Lung (tissue), 12 donors: Measurements from ENCODE around the gene SHLD1. TPM values are rescaled to one million over a fixed set of nuclear protein-coding genes. Genes with fewer than 3 reads are reported as not detected.

Experiments
- ATAC-seq: fragments of 200-7000 bp; cut with Tn5 transposase; one replicate; pipeline ENCODE4 v1.9.1; 2020; ENCODE audit warnings: moderate number of reproducible peaks; ENCODE audit not compliant: insufficient read depth, low FRiP score
- DNase-seq, 3 donors: peaks; one replicate each; pipeline ENCODE4 v3.0.0-alpha.2; 2013 to 2017
- H3K27ac ChIP-seq, 2 donors: one replicate each; pipeline ENCODE4 v1.5.1; 2013; ENCODE audit warnings: mild to moderate bottlenecking in 2 of 2, moderate library complexity in 2 of 2, control low read depth in 1 of 2, inconsistent platforms in 1 of 2, low read depth in 1 of 2, low read length in 1 of 2
- H3K27me3 ChIP-seq, 3 donors: one replicate each; pipeline ENCODE4 v1.5.1; 2013; ENCODE audit warnings: low read length in 2 of 3; ENCODE audit not compliant: control insufficient read depth in 3 of 3, insufficient read depth in 3 of 3
- H3K36me3 ChIP-seq, 4 donors: one replicate each; pipeline ENCODE4 v1.5.1; 2013; ENCODE audit warnings: low read length in 4 of 4, mild to moderate bottlenecking in 1 of 4, moderate library complexity in 1 of 4; ENCODE audit not compliant: control insufficient read depth in 4 of 4, insufficient read depth in 4 of 4
- H3K4me1 ChIP-seq, 5 donors: one replicate each; pipeline ENCODE4 v1.5.1; 2013; ENCODE audit warnings: low read length in 5 of 5, mild to moderate bottlenecking in 2 of 5, moderate library complexity in 1 of 5; ENCODE audit not compliant: control insufficient read depth in 5 of 5, insufficient read depth in 5 of 5
- H3K4me3 ChIP-seq: one replicate; pipeline ENCODE4 v1.5.1; 2013; ENCODE audit warnings: mild to moderate bottlenecking, control low read depth, moderate library complexity
- H3K9ac ChIP-seq, 2 donors: one replicate each; pipeline ENCODE4 v1.5.1; 2013; ENCODE audit warnings: low read length in 2 of 2, control low read depth in 1 of 2; ENCODE audit not compliant: insufficient read depth in 1 of 2
- H3K9me3 ChIP-seq, 4 donors: one replicate each; pipeline ENCODE4 v1.5.1; 2013; ENCODE audit warnings: low read length in 3 of 4, mild to moderate bottlenecking in 1 of 4, moderate library complexity in 1 of 4; ENCODE audit not compliant: control insufficient read depth in 4 of 4, insufficient read depth in 3 of 4
- WGBS, 2 donors: extraction: QIAGEN DNeasy Blood & Tissue Kit; methylation state at CpG; one replicate each; pipeline ENCODE4 v1.1.7; 2013; 5-methylcytosine and 5-hydroxymethylcytosine counted together
- polyA plus RNA-seq, 2 donors: library from polyadenylated mRNA; stranded (reverse); fragments of 200-250 nt; gene quantifications; one replicate each; pipeline ENCODE4 v1.2.1, GENCODE V29; 2013
- total RNA-seq, 2 donors: library from RNA; depleted of rRNA in 1 of 2; stranded (reverse); fragments of >200 nt in 1 of 2; gene quantifications; one replicate each; pipeline ENCODE4 v1.2.1, GENCODE V29; 2014 to 2021
- TF ChIP-seq, protein P1 (sequence below): IDR thresholded peaks from 2 replicates; pipeline ENCODE4 v1.5.1; 2012; ENCODE audit warnings: mild to moderate bottlenecking; ENCODE audit errors: control extremely low read depth, extremely low read depth
- donor health status: control.
- donor health status: control.
- donor health status: Bipolar disorder and iron deficiency.
- donor health status: healthy.
- donor health status: DM: yes; HTN: yes; CAD: no.

Gene SHLD1
- total and polyA plus RNA-seq, 4 donors = 5.0 to 6.8 (median 6.1) TPM

DNA sequence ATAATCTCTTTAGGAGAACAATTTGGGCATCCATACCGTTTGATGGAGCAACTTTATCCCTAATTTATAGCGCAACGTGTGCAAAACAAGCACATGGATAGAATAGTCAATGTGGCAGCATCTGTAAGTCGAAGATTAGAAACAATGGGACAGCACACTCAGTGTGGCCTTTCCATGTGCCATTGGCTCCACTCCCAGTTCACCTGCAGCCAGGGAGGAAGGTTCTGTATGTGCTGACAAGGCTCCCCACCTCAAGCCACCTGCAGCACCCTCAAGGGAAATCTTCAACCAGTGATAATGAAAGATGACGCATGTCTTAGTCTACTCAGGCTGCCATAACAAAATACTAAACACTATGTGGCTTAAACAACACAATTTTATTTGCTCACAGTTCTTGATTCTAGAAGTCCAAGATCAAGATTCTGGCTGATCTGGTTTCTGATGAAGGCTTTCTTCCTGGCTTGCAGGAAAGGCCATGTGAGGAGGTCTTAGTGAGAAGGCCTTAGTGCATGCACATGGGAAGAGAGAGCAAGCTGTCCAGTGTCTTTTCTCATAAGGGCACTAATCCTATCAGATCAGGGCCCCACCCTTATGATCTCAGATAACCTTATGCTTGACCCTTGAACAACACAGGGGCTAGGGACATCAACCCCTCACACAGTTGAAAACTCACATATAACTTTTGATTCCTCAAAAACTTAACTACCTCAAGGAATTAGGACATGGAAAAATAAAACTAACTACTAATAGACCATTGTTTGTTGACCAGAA, 34.9 kb upstream of the SHLD1 start:
- no peak for DNase-seq
- Histone ChIP-seq H3K4me1 (peaks cover 0 to 2% (median 0%) of the 10 kb centered on the region in 5 donors), H3K27ac (no peak overlapping the region), H3K9ac (no peak overlapping the region), H3K27me3 (no peaks in the 10 kb centered on the region), H3K36me3 (no peaks in the 10 kb centered on the region), H3K4me3 (no peak overlapping the region), H3K9me3 (peaks cover 0 to 2% (median 0%) of the 10 kb centered on the region in 4 donors)
- TF ChIP-seq, protein P1, sequence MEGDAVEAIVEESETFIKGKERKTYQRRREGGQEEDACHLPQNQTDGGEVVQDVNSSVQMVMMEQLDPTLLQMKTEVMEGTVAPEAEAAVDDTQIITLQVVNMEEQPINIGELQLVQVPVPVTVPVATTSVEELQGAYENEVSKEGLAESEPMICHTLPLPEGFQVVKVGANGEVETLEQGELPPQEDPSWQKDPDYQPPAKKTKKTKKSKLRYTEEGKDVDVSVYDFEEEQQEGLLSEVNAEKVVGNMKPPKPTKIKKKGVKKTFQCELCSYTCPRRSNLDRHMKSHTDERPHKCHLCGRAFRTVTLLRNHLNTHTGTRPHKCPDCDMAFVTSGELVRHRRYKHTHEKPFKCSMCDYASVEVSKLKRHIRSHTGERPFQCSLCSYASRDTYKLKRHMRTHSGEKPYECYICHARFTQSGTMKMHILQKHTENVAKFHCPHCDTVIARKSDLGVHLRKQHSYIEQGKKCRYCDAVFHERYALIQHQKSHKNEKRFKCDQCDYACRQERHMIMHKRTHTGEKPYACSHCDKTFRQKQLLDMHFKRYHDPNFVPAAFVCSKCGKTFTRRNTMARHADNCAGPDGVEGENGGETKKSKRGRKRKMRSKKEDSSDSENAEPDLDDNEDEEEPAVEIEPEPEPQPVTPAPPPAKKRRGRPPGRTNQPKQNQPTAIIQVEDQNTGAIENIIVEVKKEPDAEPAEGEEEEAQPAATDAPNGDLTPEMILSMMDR = no peak
- no peak for ATAC-seq
- 89 to 92% methylated on average over 5 of the region's 5 CpGs for WGBS, 2 donors

DNA sequence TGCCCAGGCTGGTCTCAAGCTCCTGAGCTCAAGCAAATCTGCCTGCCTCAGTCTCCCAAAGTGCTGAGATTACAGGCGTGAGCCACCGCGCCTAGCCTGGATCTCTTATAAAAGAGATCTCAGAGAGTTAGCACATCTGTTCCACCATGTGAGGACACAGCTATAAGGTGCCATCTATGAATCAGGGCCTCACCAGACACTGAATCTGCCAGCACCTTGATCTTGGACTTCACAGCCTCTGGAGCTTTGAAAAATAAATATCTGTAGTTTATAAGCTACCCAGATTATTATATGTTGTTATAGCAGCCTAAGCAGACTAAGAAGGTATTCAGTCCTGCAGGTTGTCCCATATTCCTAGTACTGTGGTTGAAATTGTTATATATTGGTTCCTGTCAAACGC, 33.2 kb upstream of the SHLD1 start:
- DNase-seq (no peak), ATAC-seq (no peak)
- peaks cover 0 to 2% (median 0%) of the 10 kb centered on the region in 4 donors for H3K9me3 ChIP-seq
- no peaks in the 10 kb centered on the region for H3K27me3 ChIP-seq
- H3K4me1 ChIP-seq = peaks cover 0 to 2% (median 0%) of the 10 kb centered on the region in 5 donors
- H3K27ac ChIP-seq = no peak overlapping the region
- WGBS, 2 donors = 98 to 99% methylated on average over 4 of the region's 4 CpGs
- TF ChIP-seq, protein P1 = no peak
- no peak overlapping the region for H3K9ac ChIP-seq
- H3K4me3 ChIP-seq = no peak overlapping the region
- no peaks in the 10 kb centered on the region for H3K36me3 ChIP-seq

DNA sequence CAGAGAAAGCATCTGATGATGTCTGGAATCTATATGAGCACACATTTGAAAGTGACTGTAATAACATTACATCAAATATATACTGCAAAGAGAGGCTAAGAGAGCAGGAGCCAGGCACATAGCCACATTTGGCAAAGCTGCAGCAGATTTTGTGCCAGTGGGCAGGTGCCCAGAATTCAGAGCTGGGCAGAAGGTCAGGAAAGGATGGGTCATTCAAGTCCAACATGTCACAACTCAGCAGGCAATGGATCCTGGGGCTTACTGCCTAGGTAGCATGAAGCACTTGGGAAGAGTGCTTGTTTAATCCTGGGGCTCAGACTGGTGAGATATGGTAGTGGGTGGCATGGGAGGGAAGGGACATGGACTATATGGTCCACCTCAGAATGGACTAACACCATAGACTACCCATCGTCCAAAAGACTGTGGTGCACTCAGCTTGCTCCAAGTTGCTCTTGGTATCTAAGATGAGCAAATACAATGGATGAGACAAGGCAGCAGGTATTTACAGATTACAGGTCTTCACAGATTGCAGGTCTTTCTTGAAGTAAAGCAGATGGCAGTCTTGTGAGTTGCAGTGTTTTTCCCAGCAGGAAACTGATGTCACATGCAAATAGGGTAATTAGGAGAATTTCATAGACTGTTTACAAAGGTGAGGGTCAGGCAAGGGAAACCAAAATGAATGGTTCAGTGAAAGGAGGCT, 31.2 kb upstream of the SHLD1 start:
- Histone ChIP-seq H3K36me3 (no peaks in the 10 kb centered on the region), H3K4me1 (peaks cover 0 to 2% (median 0%) of the 10 kb centered on the region in 5 donors), H3K9ac (no peak overlapping the region), H3K27ac (no peak overlapping the region), H3K27me3 (no peaks in the 10 kb centered on the region), H3K9me3 (peaks cover 0 to 2% (median 0%) of the 10 kb centered on the region in 4 donors), H3K4me3 (no peak overlapping the region)
- no peak for DNase-seq
- ATAC-seq = no peak
- WGBS, 2 donors = 90 to 97% methylated on average over 1 of the region's 1 CpG
- TF ChIP-seq, protein P1 = no peak
